GM21515 (cell line): Measurements from ENCODE around the gene ATP5PO.
"Not testable (repeated sequence)": the region's sequence is repeated elsewhere in the genome, so short reads cannot be mapped to it uniquely, and the experiment has no call there.

ENCODE experiments used
- ATAC-seq: cut with Tn5 transposase; IDR thresholded peaks from one replicate; pipeline ENCODE4 v1.9.1; 2021; ENCODE audit not compliant: unreplicated experiment

Gene ATP5PO

DNA sequence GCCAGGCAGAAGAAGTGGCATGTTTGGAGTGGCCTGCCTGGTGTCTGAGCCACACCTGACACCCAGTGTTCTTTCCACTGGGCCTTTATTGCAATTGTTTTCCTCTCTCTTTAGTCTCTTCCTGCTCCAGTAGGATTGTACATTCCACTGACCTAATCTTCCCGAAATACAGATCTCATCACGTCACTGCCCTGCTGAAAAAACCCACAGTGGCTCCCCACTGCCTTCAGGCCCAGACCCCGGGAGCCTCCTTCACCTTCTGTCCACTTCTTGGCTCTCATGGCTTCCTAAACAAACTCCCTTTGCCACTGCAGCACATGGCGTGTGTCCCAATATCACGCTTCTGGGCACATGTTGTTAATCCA is 25.3 kb upstream of the ATP5PO start:
- ATAC-seq: no peak

DNA sequence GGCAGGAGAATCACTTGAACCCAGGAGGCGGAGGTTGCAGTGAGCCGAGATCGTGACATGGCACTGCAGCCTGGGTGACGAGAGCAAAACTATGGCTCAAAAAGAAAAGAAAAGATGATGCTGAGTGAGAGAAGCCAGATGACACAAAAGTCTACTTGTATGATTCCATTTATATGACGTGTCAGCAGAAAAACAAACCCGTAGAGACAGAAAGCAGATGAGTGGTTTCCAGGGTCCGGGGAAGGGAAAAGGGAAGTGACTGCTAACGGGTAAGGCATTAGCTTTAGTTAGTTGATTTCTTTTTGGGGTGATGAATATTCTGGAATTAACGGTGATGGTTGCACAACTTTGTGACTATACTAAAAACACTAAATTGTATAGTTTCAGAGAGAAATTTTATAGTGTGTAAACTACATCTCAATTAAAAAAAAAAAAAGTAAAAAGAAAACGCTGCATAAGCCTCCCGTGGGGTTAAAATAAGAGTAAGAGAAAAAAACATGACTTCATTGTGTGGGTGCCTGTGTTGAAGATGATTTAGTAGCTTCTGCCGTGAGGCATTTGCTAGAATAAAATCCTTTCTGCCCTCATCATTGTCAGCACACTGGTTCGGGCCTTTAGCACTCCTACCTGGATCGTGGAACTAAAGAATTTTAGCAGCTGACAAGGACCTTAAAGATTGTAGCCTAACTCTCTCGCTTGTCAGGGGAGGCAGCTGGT is 24.7 kb upstream of the ATP5PO start:
- no peak for ATAC-seq

DNA sequence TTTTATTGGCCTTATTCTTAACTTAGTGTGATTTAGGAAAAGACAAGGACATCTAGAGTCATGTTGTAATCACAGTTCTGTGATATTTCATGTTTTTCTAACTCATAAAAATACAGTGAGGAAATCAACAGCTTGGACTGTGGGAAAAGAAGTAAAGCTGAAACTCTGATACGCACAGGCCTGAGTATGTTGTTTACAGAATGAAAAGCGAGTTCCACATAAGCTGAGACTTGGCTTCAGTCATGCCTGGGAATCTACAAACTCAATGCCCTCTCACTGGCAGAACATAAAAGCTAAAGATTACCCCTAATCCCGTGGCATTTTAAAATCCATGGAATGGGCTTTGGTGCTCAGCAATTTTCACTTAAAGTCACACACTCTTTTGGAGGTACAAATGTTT is 23.6 kb upstream of the ATP5PO start:
- ATAC-seq: no peak

DNA sequence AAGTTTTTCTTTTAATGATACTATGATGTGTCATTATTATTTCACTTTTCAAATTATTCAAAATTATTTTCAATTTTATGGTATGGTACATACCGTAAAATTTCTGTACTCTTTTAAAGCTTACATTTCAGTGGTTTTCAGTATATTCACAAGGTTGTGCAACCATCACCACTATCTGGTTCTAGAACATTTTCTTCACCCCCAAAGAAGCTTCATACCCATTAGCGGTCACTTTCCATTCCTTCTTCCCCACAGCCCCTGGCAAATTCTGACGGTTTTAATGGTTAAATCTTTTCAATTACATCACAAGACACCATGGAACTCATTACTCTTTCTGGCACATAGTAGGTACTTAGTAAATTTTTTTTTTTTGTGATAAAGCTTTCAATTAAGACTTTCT is 22.8 kb upstream of the ATP5PO start:
- ATAC-seq: no peak

DNA sequence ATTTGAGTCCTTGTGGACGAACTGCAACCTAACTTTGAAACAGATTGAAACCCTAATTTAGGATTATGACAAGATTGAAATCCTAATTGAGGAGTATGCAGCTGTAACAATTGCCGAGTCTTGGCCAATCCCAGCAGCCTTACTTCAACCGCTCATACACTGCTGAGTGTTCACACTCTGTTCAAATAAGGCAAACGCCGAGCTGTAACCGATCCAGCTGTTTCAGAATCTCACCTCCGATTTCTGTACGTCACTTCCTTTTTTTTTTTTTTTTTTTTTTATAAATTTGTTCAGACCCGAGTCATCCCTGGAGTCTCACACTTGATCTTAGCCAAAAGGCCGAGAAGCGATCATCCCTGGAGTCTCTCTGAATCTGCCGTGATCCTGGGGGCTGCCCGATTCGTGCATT is 22.3 kb upstream of the ATP5PO start:
- no peak for ATAC-seq

DNA sequence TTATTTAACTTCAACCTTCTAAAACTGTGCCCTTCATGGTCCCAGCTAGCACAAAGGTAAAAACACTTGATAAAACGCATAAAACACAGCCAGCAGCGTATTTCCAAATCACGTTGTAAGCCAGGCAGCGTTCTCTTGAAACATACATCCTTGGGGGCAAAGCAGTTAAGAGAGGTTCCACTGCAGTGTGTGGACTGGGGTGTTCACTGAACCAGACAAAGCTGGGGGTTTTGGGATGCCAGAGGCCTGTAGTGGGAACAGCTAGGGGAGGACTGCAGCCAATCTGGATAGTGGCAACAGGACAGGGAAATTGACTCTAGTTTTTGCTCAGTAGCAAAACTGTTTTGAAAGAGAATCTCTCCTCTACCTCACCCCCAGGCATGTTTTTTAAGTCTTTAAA is 21.5 kb upstream of the ATP5PO start:
- ATAC-seq: no peak

DNA sequence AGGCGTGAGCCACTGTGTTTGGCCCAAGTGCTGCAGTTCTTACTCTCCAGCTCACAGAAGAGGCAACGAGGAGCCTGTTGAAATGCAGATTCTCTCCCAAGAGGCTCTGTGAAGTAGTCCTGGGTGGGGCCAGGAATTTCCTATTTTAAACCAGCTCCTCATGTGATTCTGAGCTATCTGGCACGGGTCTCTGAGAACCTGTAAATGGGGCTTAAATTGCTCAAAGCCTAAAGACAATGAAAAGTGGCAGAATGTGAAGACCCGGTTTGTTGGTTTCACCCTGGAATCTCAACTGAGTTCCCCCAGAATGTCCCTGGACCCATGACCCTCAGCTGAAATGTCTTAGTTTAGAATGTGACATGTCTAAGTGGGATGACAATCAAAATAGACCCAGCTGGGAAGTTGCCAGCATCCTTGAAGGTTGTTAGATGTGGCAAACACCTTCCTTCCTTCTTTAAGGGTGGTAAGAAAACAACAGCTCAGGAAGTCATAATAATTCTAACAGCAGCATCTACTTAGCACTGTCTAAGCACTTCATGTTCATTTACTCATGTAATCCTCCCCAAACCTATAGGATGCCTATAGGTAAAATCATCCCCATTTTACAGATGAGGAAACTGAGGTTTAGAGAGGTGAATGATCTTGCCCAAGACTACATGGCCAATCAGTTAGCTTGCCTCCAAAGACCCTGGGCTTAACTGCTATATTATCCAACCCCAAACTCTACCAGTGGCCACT is 20.9 kb upstream of the ATP5PO start:
- no peak for ATAC-seq

DNA sequence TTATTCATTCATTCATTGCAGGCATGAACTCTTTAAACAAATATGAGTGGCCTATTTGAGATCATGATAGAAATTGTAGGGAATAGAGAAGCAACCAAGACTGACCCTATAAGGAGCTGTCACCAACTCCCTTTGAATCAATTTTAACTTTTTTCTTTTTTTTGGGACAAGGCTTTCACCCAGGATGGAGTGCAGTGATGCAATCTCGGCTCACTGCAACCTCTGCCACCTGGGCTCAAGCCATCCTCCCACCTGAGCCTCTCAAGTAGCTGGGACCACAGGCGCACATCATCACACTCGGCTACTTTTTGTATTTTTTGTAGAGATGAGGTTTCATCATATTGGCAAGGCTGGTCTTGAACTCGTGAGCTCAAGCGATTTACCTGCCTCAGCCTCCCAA is 17.1 kb upstream of the ATP5PO start:
- ATAC-seq: no peak

DNA sequence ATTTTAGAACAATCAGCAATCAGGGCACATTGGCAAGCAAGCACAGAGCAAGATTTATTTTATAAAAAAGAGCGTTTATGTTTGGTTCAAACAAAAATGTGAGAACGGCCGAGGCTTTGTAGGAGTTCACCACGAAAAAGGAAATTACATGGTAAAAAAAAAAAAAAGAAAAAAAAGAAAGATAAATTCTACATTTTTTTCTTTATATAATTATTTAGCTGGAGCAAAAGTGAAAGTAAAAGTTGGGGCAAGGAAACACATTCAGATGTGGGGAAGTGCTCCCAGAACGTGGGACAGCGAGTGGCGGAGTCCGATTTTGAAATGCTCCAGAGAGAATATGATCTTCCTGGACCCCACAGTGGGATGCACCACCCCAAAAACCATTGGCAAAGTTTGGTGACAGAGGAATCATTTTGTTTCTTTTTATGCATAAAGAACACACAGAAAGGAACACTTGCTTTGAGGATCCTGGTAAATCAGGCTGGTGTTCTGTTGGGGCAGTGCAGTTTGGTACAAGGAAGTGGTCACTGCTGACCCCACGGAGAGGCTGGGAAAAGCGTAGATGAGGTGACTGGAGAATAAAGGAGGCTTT is 16.3 kb upstream of the ATP5PO start:
- no peak for ATAC-seq

DNA sequence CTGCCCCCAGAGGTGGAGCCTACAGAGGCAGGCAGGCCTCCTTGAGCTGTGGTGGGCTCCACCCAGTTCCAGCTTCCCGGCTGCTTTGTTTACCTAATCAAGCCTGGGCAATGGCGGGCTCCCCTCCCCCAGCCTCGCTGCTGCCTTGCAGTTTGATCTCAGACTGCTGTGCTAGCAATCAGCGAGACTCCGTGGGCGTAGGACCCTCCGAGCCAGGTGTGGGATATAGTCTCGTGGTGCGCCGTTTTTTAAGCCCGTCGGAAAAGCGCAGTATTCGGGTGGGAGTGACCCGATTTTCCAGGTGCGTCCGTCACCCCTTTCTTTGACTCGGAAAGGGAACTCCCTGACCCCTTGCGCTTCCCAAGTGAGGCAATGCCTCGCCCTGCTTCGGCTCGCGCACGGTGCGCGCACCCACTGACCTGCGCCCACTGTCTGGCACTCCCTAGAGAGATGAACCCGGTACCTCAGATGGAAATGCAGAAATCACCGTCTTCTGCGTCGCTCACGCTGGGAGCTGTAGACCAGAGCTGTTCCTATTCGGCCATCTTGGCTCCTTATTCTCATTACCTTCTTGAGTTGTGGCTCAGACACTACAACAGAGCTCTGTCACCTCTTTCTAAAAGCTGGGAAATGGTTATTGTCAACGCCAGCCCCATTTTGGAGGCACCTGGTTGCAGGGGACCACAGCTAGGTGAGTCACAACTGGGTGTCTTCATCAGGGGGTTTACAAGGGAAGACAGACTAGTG is 15.6 kb upstream of the ATP5PO start:
- not testable (repeated sequence) for ATAC-seq

DNA sequence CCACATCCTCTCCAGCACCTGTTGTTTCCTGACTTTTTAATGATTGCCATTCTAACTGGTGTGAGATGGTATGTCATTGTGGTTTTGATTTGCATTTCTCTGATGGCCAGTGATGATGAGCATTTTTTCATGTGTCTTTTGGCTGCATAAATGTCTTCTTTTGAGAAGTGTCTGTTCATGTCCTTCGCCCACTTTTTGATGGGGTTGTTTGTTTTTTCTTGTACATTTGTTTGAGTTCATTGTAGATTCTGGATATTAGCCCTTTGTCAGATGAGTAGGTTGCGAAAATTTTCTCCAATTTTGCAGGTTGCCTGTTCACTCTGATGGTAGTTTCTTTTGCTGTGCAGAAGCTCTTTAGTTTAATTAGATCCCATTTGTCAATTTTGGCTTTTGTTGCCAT is 10.6 kb upstream of the ATP5PO start:
- ATAC-seq: not testable (repeated sequence)

DNA sequence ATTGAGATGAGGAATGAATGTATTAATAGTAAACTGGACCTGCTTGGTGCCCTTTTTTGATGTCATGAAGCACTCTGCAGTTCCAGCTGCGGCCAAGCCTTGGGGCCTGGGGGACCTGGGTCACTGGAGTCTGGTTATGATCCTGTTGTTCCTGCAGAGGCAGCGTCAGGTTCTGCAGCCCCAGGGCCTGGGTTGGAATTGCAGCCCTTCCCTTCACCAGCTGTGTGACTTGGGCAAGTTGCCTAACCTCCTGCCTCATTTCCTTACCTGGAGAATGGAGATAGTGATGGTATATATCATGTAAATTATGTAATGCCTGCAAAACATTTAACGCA is 9.1 kb upstream of the ATP5PO start:
- no peak for ATAC-seq

DNA sequence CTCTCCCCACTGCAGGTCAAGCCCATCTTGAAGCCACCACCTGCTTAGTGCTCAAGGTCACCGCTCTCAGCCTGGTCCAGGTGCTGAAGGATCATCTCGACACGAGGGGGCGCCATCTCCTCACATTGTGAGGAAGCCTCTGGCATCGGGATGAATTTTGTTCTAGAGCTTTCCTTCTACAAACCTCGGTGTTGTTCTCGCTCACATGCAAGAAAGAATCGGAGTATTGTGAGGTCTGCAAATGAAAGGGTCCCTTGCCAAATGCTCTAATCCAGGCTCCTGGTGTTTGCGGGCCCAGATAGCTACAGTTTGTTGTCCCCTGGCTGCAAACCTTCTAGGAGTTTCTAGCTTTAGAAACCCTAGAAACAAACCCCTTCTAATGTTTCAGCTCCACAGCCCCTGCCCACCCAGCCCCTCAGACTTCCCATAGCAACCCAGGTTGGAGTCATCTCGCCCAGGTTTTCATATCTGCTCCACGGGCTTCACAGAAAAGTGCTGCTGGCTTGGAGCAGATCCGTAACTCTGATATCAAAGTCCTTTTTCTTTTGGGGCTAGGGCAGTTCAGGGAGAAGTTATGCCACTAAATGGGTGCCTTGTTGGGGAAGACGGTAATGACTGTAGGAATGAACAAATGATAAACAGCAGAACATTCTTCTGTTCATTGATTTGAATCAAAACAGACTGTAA is 8.6 kb upstream of the ATP5PO start:
- peak; percentile 84 for ATAC-seq

DNA sequence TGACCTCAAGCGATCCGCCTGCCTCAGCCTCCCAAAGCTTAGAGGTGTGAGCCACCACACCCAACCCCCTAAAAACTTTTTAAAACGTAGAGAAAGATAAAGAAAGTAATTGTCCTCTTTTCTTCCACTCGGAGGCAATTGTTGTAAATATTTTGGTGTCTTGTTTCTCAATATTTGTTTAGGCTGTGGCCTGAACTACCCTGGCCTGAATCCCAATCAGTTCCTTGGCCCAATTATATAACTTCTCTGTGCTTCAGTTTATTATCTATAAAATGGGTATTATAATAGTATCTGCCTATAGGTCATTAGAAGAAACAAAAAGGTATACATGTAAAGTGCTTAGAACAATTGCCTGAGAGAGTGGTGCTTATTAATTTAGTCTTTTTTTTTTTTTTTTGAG is 1.8 kb upstream of the ATP5PO start:
- no peak for ATAC-seq

DNA sequence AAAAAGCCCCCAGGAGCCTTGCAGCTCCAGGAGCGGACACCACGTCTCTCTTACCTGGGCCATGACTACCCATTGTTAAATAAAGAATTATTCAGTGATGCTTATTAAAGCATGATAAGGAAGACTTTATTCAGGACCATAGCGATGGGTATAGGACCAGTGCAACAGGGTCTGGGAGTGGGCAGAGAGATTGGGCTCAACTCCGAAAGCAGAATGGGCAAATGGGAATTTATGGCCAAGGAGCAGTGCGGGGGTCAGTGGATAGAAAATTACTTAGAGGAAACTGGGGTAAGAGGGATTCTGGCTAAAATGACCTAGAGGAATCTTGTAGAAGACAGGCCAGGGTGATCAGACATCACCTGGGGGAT is 580 bp upstream of the ATP5PO start:
- ATAC-seq: no peak

DNA sequence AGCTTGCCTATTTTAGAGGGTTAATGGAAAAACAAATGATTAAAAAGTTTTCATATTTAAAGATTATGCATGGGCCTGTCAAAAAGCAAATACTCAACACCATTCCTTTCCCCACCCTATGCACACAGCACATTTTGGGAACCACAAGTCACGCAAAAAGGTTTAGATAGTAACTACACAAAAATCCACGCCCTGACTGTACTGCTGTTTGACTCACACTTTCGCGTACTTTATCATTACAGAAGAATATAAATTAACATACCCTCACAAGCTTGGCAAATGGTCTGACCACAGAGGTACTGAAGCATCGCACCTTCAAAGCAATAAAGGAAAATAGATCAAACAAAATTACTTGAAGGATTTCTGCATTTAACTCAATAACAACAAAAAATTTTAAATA is 1.4 kb downstream of the ATP5PO start:
- ATAC-seq: no peak

DNA sequence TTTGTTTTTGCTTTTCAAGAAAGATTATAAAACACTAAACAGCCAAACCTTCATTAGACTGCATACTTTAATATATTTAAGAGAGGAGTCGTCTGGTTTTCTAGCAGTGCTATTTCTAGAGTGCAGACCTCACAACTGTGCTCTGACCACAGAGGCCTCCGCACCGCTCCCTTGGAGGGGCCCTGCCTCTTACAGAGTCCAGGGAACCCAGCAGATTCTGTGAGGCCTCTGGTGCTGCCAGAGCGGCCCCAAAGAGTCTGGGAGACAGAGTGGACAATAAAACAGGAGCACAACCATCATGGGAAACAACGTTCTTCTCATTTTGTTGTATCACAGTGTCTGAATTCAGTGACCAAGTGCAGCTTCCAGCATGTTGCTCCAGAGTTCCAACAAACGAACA is 5.8 kb downstream of the ATP5PO start:
- no peak for ATAC-seq

DNA sequence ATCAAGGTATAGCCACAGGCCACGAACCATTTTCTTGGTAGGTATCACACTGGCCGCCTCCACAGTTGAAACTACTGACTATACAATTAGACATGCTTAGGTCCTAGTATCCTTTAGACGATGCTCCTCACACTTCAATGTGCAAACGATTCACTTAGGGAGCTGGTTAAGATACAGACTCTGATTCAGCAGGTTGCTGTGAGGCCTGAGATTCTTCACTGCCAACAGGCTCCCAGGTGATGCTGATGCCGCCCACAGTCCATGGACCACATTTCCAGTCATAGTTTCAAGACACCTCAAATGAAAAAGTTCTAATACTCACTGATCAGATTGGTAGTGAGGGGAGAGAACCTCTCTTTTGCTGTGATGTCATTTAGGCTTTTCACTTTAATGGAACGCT is 6.8 kb downstream of the ATP5PO start:
- no peak for ATAC-seq

DNA sequence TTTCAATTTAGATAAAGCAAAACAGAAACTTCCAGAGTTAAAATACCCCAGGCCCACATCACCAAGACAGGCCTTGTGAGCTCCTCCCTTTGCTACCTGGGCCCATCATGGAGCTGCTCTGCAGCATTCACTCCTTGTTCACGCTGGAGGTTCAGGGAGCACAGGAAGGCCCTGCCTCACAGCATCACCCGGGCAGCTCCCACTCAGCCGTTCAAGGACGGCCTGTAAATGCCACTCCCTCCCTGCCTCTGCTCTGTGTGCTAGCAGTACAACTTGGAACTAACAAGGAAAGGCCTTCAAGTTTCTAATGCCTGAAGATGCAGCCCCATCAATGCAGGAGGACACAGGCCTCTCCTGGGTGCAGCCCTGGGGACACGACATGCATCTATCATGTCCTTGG is 11.6 kb downstream of the ATP5PO start:
- no peak for ATAC-seq

DNA sequence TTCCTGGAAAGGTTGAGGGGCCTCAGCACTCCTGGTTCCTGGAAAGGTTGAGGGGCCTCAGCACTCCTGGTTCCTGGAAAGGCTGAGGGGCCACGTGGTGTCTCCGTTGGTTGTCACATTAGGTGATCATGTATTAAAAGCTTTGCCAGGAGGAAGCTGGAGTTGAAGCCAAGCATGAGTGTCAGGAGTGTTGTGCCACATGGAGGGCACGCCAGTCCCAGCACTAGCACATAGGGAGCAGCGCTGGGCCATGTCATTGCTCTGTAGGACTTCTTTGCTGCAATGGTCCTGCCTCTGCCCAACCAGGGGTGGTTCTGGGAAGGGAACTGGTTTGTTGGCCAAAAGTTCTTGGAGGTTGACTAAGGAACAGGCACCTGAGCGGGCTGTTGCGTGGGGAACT is 13.3 kb downstream of the ATP5PO start:
- ATAC-seq: no peak
